ENCODE data around the gene ANKRD65.
"Not testable (repeated sequence)": the region's sequence is repeated elsewhere in the genome, so short reads cannot be mapped to it uniquely, and the experiment has no call there.

The ANKRD65 gene

GRCh38 chr1:1446631-1447030, 25.6 kb upstream of the ANKRD65 start:
- H3K4me3 ChIP-seq (ENCODE audit: low read depth, low read length); DNase-seq (ENCODE audit: low read depth): not testable (repeated sequence)

DNA sequence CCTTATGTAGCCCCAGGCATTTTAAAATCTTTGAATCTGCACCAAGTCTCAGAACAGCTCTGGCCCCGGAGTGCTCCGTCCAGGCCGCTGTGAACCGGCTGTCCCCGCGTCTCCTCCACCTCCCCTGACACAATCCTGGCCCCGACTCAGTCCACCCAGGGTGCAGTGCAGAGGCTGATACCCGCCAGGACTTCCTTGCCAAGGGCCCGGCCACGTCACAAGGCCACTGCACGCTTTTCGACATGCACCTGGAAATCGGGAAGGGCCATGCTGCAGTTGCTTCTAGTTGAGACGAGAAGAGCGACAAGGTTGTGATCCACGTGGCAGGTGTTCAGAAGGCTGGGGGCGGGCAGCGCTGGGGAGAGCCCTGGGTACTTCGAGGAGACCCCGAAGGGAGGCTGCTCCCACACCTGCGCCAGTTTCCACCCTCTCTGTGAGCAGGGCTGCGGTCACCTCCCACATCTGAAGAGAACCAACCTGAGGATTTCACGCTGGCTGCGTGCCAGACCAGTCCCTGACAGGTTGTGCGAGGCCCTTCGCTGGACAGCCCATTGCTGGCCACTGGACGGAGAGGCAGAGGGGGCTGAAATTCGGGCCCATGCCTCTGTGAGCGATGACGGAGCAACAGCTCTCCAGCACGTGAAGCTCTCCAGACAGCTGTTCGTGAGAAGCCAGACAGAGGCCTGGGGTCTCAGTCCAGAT, 21.1 kb upstream of the ANKRD65 start:
- H3K4me3 ChIP-seq (ENCODE audit: low read depth, low read length), result no peak overlapping the region

DNA sequence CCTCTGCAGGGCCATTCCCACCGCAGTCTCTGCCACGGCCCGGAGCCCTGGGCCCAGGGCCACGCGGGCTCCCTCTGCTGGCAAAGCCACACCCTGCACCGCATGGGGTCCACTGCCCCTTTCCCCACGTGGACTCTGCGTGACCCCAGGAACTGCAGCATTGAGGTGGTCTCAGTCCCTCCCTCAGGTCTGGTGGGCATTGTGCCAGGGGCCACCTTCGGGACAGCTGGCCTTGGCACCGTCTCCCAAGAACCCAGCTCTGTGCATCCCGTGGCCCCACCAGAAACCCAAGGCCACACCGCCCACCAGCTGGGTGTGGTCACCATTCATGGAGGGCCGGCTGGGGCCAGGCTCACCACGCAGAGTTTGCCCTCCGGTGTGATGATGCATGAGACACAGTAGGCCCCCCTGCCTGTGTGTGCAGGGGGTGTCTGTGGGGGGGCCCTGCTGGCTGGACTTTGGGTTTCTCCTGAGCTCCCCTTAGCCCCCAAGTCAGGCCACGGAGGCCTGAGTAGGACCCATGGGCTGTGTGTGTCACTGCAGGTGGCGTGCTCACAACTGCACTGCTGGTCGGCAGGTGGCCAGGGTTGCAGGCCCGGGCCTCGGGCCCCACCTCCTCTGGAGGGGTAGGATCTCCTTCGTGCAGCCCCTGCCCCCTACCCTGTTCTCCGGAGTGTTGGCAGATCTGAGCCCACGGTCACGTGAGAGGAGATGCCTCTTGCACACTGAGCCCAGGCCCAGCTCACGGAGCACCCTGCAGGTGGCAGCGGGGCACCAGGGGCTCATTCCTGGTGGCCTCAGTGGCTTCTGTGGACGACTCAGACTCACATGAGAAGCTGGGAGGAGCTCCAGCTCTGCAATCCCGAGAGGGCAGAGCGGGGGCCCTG, 20.2 kb upstream of the ANKRD65 start:
- DNase-seq (ENCODE audit: low read depth), result no peak

More for the DNA sequence above, 21.1 kb upstream of the ANKRD65 start:
- DNase-seq (ENCODE audit: low read depth), result no peak

DNA sequence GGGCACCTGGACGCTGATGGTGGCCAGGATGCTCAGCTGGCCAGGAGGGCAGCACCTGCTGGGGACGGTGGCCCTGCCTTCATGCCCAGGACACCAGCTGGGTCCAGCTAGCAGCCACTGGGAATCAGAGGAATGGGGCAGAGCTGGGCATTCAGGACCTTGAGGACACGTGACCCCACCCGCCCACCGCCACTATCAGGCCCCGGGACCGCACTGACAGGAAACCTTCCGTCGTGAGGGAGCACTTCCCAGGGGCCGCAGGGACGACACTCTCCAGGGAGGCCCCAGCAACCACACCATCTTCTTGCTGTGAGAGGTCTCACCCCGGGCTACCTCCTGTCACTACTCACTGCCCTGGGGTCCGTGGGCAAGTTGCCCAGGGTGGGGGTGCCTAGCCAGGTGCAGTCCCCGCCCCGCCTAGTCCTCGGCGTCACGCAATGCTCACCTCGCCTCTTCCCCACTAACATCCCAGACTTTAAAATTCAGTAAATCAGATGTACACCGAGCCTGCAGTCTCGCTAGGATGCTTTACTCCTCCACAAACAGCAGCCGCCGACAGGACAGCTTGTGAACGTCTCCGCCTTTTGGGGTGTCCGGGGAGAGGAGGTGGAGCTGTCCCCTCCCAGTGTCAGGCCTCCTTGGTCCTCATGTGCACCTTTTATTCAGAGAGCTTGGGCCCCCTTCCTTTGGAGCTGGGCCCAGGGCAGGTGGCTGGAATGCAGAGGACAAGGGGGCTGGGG, 19.4 kb upstream of the ANKRD65 start:
- DNase-seq (ENCODE audit: low read depth), result no peak
- H3K4me3 ChIP-seq (ENCODE audit: low read depth, low read length), result no peak overlapping the region

More for the DNA sequence above, 20.2 kb upstream of the ANKRD65 start:
- no peak overlapping the region for H3K4me3 ChIP-seq (ENCODE audit: low read depth, low read length)

DNA sequence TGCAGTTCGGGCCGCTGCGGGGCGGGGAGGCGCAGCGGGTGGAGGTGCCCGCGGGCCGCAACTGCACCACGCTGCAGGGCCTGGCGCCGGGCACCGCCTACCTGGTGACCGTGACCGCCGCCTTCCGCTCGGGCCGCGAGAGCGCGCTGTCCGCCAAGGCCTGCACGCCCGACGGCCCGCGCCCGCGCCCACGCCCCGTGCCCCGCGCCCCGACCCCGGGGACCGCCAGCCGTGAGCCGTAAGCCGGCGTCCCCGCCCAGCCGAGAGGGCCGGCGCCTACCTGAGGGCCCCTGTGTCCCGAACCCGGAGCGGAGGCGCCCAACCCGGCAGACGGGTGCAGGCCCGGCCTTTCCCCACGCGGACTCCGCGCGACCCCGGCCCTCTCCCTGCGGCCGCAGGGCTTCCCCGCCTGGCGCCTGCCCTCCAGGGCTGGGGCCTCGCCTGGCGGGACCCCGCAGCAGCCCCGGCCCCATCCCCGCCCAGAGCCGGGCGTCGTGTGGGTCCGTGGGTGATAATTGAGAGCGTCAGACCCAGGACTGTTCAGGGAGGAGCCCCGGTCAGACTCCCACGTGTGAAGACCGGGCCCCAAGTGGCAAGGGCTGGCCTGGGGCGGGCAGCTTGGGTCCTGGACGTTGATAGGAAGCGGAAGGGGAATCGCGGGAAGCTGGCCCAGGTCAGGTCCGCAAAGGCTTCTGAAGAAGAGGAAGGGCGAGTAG, 18.6 kb upstream of the ANKRD65 start:
- DNase-seq (ENCODE audit: low read depth), result no peak
- no peak overlapping the region for H3K4me3 ChIP-seq (ENCODE audit: low read depth, low read length)

DNA sequence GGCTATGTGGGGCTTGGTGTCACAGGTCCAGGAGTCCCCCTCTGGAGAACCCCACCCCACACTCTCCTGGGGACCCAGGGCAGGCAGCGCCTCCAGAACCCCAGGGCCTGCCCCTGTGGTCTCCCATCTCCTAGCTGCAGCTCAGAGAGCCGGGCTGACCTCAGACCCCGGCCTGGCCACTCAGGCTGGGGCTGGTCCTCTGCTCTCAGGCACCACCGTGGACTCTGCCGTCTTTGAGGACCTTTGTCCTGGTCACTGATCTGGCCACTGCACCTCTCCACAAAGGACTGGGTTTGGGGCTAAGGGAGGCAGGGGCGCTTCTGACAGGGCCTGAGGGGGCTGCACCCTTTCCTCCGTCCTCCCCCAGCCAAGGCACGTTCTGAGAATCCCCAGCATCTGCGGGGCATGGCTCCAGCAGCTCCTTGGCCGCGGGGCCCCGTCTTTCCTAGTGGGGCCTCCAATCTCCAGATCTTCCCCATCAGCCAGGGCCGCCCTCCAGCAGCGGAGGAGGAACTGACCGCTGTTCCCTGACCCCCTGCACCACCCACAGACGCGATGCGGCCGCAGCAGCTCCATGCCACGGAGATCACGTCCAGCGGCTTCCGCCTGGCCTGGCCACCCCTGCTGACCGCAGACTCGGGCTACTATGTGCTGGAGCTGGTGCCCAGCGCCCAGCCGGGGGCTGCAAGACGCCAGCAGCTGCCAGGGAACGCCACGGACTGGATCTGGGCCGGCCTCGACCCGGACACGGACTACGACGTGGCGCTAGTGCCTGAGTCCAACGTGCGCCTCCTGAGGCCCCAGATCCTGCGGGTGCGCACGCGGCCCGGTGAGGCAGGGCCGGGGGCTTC, 17.7 kb upstream of the ANKRD65 start:
- DNase-seq (ENCODE audit: low read depth), result no peak
- no peak overlapping the region for H3K4me3 ChIP-seq (ENCODE audit: low read depth, low read length)

- DNase-seq (ENCODE audit: low read depth), result no peak
- no peak overlapping the region for H3K4me3 ChIP-seq (ENCODE audit: low read depth, low read length)
Measured at GRCh38 chr1:1437904-1438376, 16.9 kb upstream of the ANKRD65 start.

GRCh38 chr1:1437033-1437903, 16.2 kb upstream of the ANKRD65 start:
- H3K4me3 ChIP-seq (ENCODE audit: low read depth, low read length), result no peak overlapping the region
- no peak for DNase-seq (ENCODE audit: low read depth)

DNA sequence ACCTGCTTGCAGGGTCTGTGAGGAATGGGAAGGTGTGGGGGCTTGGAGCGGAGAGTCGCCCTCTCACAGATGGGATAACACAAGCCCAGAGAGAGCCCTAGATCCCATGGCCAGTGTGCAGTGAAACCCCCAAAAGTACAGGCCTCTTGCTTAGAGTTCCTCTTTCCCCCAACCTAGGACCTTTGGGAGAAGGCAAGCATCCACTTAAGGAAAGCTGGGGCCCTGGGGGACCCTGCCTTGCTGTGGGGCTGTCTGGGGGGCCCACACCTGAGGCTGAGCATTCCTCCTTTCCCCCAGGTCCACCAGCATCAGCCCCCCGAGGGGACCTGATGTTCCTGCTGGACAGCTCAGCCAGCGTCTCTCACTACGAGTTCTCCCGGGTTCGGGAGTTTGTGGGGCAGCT, 15.6 kb upstream of the ANKRD65 start:
- H3K4me3 ChIP-seq (ENCODE audit: low read depth, low read length), result peak overlapping the region; percentile 60
- DNase-seq (ENCODE audit: low read depth), result no peak

DNA sequence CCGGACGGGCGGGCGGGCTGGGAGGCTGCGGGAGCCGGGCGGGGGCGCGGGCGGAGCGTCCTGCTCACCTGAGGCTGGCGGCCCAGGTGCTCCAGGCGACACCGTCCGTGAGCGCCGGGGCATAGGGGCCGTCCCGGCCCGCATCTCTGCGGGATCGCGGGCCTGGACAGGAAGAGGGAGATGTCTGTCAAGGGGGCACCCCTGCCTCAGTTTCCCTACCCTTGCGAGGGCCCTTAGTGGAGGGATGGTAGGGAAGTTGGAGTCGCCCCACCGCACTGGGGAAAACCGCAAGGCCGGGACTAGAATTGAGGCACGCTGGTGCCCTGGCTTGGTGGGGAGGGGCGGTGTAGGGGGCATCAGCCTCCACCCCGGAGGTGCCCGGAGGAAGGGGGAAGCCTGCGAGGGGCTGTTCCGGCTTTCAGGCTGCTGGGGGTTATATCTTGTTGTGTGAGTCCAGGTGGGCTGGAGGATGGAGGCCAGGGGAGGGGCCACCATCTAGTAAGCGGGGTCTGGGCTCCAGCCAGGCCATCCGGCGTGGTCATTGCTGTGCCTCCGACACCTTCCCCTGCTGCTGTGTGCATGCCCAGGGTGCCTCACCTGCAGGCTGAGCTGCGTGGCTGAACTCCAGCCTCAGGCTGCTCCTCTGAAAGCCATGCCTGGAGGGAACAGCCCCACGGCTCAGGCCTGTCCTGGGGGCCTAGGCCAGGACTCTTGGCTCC, 15.0 kb upstream of the ANKRD65 start:
- DNase-seq (ENCODE audit: low read depth), result no peak
- H3K4me3 ChIP-seq (ENCODE audit: low read depth, low read length), result peak overlapping the region; percentile 60

DNA sequence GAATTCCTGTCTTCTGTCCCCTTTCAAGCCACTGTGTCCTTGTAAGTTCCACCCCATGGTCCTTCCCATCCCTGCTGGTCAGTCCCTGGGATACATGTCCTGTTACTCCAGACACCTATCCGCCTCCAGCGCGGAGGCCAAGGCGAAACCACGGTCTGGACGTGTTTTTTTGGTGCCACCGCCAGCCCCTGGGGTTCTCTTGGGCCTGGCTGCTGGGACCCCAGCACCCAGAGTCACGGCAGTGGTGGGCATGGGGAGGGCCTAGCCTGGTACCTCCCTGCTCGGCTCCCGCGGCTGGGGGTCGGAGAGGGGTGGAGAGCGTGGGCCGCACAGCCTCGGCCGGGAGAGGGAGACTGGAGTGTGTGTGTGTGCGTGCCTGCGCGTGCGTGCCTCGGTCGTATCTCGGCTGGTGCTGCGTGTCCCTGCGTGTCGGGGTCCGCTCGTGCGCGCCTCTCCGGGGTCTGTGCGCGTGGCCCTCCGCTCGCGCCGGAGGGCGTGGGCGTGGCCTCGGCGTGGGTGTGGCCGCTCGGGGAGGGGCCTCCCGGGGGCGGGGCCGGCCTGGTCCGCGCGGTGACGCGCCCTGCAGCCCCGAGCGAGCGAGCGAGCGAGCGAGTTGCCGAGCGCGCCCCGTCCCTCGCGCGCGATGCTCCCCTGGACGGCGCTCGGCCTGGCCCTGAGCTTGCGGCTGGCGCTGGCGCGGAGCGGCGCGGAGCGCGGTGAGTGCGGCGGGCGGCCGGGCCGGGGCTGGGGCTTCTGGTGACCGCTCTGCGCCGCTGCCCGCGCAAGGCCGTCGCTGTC, 14.2 kb upstream of the ANKRD65 start, which contains the start of gene VWA1:
VWA1 (plus strand) TSS at position 585 of the 798 bp plus-strand sequence; CDS start at position 644, 59 bp downstream.
- DNase-seq (ENCODE audit: low read depth), result no peak
- peak within 1 kb of the TSS; percentile 60 for H3K4me3 ChIP-seq (ENCODE audit: low read depth, low read length)

- H3K4me3 ChIP-seq (ENCODE audit: low read depth, low read length), result no peak overlapping the region
- DNase-seq (ENCODE audit: low read depth), result no peak
Measured at GRCh38 chr1:1434824-1435105, 13.7 kb upstream of the ANKRD65 start.

GRCh38 chr1:1434131-1434823, 13.2 kb upstream of the ANKRD65 start:
- no peak for DNase-seq (ENCODE audit: low read depth)
- no peak overlapping the region for H3K4me3 ChIP-seq (ENCODE audit: low read depth, low read length)

DNA sequence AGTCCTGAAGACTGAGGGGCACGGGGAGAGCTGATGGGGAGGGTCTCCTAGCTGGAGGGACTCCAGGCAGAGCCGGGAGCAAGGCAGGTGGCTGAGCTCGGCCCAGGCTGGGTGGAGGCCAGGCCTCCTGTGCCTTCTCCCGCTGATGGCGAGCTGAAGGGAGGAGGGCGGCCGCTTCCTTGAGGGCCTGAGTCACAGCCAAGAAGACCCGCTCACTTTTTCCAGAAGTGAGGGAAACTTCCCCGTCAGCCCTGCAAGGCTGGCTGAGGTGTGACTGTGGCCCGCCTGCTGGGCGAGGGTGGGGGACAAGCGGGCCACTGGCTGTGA, 12.7 kb upstream of the ANKRD65 start:
- DNase-seq (ENCODE audit: low read depth), result no peak
- no peak overlapping the region for H3K4me3 ChIP-seq (ENCODE audit: low read depth, low read length)

DNA sequence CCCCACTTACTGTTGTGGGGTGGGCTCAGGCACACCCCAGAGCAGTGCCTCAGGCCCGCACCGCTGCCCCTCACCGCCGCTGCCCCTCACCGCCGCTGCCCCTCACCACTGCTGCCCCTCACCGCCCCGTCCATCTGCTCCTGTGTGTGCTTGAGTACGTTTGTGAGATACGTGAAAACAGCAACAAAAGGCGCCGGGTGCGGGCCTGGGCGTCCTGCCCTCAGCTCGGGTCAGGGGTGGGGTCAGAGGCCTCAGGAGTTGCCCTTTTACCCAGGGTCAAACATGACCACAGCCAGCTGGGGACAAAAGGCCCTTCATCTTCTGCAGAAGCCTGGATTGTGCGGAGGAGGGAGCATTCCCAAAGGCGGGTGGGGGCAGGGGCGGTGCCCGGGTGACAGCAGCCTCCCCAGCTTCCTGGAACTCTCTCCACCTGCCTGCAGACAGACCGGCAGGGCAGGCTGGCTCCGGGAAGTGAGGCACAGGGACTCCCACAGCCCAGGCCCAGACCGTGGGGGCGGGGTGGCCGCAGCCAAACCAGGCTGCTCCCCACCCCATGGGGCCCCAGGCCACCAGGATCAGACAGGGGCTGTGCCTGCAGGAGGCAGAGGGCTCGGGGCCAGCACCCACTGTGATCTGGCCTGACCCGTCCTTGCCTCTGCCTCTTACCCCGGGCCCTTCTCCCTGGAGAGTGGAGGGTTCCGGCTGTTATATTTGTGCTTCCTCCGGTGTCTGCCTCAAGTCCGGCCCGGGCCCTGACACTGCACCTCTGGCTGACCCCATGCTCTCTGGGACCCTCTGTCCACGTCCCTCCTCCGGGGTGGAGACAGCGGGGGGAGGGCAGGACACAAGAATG, 12.1 kb upstream of the ANKRD65 start:
- DNase-seq (ENCODE audit: low read depth), result no peak
- no peak overlapping the region for H3K4me3 ChIP-seq (ENCODE audit: low read depth, low read length)
